Fibroblast of lung (primary cell): ENCODE data around the gene ARHGEF33.

Experiments
- EZH2 ChIP-seq: IDR thresholded peaks from 2 replicates; pipeline ENCODE4 v1.5.1; 2012; ENCODE audit warnings: low read length, control low read depth, mild to moderate bottlenecking; ENCODE audit errors: missing control alignments
- TF ChIP-seq, protein P1 (sequence below), 2 donors: IDR thresholded peaks in 1 of 2; conservative IDR thresholded peaks in 1 of 2; 1 replicate in 1 of 2; 2 replicates in 1 of 2; pipeline ENCODE4 v1.5.1; 2011 to 2012; ENCODE audit warnings: low read length in 2 of 2, control low read depth in 1 of 2, inconsistent platforms in 1 of 2, low read depth in 1 of 2, mild to moderate bottlenecking in 1 of 2

DNA sequence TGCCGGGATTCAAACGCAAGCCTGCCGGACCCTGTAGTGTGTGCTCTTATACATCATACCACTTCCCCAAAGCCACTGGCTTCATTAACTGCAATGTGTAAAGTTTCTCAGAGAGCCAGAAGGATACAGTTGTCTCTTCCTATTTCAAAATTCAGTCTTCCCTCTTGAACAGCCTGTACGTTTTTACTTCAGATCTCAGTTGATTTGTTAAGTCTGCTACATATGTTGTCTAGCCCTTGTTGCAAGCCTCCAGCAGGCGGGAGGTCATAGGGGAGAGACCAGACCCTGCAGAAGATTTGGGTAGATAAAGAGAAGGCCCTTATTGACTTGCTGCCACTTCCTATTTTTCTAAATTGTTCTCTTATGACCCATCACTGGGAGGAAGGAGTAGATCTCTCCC, 56.2 kb downstream of the ARHGEF33 start:
- TF ChIP-seq, protein P1, sequence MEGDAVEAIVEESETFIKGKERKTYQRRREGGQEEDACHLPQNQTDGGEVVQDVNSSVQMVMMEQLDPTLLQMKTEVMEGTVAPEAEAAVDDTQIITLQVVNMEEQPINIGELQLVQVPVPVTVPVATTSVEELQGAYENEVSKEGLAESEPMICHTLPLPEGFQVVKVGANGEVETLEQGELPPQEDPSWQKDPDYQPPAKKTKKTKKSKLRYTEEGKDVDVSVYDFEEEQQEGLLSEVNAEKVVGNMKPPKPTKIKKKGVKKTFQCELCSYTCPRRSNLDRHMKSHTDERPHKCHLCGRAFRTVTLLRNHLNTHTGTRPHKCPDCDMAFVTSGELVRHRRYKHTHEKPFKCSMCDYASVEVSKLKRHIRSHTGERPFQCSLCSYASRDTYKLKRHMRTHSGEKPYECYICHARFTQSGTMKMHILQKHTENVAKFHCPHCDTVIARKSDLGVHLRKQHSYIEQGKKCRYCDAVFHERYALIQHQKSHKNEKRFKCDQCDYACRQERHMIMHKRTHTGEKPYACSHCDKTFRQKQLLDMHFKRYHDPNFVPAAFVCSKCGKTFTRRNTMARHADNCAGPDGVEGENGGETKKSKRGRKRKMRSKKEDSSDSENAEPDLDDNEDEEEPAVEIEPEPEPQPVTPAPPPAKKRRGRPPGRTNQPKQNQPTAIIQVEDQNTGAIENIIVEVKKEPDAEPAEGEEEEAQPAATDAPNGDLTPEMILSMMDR (conservative IDR thresholded peaks at IDR 0.05 in 1 of 2, IDR thresholded peaks at IDR 0.05 in 1 of 2; ENCODE audit: low read depth in 1 of 2, low read length in 2 of 2), result no peak
- no peak for TF ChIP-seq EZH2
